Nephron (organoid): ENCODE measurements around the gene OLFML2B.
A peak's percentile ranks its signal among the peaks of the same experiment; 100 is the strongest.

Experiments used
- H3K27ac Mint-ChIP-seq, 3 experiments: 2 replicates each; pipeline ENCODE4 v1.8.0; 2020; ENCODE audit warnings: mixed read lengths in 3 of 3, mild to moderate bottlenecking in 2 of 3, moderate library complexity in 1 of 3
- H3K27me3 Mint-ChIP-seq: 2 replicates; pipeline ENCODE4 v1.8.0; 2021; ENCODE audit warnings: low read depth, mild to moderate bottlenecking, moderate library complexity, mixed read lengths
- H3K36me3 Mint-ChIP-seq: 2 replicates; pipeline ENCODE4 v1.8.0; 2020; ENCODE audit warnings: low read depth, mixed read lengths
- H3K4me1 Mint-ChIP-seq: 2 replicates; pipeline ENCODE4 v1.8.0; 2020; ENCODE audit warnings: mixed read lengths
- H3K4me3 Mint-ChIP-seq, 3 experiments: 2 replicates each; pipeline ENCODE4 v1.8.0; 2020; ENCODE audit warnings: mild to moderate bottlenecking in 3 of 3, mixed read lengths in 3 of 3, moderate library complexity in 2 of 3
- H3K9me3 Mint-ChIP-seq: 2 replicates; pipeline ENCODE4 v1.8.0; 2020; ENCODE audit warnings: mixed read lengths
- TF ChIP-seq, protein P1 (sequence below), 3 experiments: fragments of 200-600 bp; sonication (generic); IDR thresholded peaks; one replicate each; pipeline ENCODE4 v1.5.0; 2021; ENCODE audit warnings: antibody characterized with exemption in 3 of 3; ENCODE audit not compliant: unreplicated experiment in 3 of 3

OLFML2B gene

GRCh38 chr1:161941726-161942436 is 81.8 kb downstream of the OLFML2B start:
- TF ChIP-seq, protein P1, sequence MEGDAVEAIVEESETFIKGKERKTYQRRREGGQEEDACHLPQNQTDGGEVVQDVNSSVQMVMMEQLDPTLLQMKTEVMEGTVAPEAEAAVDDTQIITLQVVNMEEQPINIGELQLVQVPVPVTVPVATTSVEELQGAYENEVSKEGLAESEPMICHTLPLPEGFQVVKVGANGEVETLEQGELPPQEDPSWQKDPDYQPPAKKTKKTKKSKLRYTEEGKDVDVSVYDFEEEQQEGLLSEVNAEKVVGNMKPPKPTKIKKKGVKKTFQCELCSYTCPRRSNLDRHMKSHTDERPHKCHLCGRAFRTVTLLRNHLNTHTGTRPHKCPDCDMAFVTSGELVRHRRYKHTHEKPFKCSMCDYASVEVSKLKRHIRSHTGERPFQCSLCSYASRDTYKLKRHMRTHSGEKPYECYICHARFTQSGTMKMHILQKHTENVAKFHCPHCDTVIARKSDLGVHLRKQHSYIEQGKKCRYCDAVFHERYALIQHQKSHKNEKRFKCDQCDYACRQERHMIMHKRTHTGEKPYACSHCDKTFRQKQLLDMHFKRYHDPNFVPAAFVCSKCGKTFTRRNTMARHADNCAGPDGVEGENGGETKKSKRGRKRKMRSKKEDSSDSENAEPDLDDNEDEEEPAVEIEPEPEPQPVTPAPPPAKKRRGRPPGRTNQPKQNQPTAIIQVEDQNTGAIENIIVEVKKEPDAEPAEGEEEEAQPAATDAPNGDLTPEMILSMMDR (IDR thresholded peaks at IDR 0.05; ENCODE audit: unreplicated experiment in 3 of 3) = no peak
- Mint-ChIP-seq H3K9me3 (no peaks in the 10 kb centered on the region), H3K27ac (peak overlapping the region in 2 of 3 experiments; percentile 15 to 19), H3K4me1 (peaks cover 17% of the 10 kb centered on the region), H3K4me3 (no peak overlapping the region), H3K27me3 (no peaks in the 10 kb centered on the region), H3K36me3 (peaks cover 13% of the 10 kb centered on the region)

GRCh38 chr1:161940866-161941591 is 82.6 kb downstream of the OLFML2B start:
- H3K36me3 Mint-ChIP-seq = peaks cover 11% of the 10 kb centered on the region
- TF ChIP-seq, protein P1 (IDR thresholded peaks at IDR 0.05; ENCODE audit: unreplicated experiment in 3 of 3) = no peak
- peaks cover 15% of the 10 kb centered on the region for H3K4me1 Mint-ChIP-seq
- H3K27me3 Mint-ChIP-seq = no peaks in the 10 kb centered on the region
- H3K27ac Mint-ChIP-seq = no peak overlapping the region
- no peak overlapping the region for H3K4me3 Mint-ChIP-seq
- H3K9me3 Mint-ChIP-seq = no peaks in the 10 kb centered on the region

DNA sequence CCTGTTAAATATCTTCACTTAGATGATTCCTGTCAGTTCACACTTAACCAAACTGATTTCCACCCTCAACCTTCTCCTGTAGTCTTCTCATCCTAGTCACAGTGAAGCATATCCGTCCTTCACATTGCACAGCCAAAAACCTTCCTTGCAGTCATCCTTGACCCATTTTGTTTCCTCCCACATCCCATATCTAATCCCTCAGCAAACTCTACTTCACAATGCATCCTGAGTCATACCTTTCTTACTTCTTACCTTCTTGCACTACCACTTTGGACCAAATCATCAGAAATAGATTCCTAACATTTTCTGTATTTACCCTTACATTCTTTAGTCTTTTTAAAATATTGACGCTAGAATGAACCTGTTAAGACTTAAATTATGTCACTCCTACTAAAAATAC is 86.9 kb downstream of the OLFML2B start:
- H3K9me3 Mint-ChIP-seq = no peaks in the 10 kb centered on the region

GRCh38 chr1:161935264-161935663 is 88.4 kb downstream of the OLFML2B start:
- Mint-ChIP-seq H3K36me3 (no peaks in the 10 kb centered on the region), H3K27ac (no peak overlapping the region), H3K4me1 (peaks cover 11% of the 10 kb centered on the region), H3K9me3 (no peaks in the 10 kb centered on the region), H3K4me3 (no peak overlapping the region), H3K27me3 (no peaks in the 10 kb centered on the region)
- TF ChIP-seq, protein P1 (IDR thresholded peaks at IDR 0.05; ENCODE audit: unreplicated experiment in 3 of 3) = no peak

More for the DNA sequence above, 86.9 kb downstream of the OLFML2B start:
- H3K27ac Mint-ChIP-seq = no peak overlapping the region
- peaks cover 17% of the 10 kb centered on the region for H3K4me1 Mint-ChIP-seq
- TF ChIP-seq, protein P1 (IDR thresholded peaks at IDR 0.05; ENCODE audit: unreplicated experiment in 3 of 3) = no peak
- H3K4me3 Mint-ChIP-seq = no peak overlapping the region
- no peaks in the 10 kb centered on the region for H3K36me3 Mint-ChIP-seq
- no peaks in the 10 kb centered on the region for H3K27me3 Mint-ChIP-seq

DNA sequence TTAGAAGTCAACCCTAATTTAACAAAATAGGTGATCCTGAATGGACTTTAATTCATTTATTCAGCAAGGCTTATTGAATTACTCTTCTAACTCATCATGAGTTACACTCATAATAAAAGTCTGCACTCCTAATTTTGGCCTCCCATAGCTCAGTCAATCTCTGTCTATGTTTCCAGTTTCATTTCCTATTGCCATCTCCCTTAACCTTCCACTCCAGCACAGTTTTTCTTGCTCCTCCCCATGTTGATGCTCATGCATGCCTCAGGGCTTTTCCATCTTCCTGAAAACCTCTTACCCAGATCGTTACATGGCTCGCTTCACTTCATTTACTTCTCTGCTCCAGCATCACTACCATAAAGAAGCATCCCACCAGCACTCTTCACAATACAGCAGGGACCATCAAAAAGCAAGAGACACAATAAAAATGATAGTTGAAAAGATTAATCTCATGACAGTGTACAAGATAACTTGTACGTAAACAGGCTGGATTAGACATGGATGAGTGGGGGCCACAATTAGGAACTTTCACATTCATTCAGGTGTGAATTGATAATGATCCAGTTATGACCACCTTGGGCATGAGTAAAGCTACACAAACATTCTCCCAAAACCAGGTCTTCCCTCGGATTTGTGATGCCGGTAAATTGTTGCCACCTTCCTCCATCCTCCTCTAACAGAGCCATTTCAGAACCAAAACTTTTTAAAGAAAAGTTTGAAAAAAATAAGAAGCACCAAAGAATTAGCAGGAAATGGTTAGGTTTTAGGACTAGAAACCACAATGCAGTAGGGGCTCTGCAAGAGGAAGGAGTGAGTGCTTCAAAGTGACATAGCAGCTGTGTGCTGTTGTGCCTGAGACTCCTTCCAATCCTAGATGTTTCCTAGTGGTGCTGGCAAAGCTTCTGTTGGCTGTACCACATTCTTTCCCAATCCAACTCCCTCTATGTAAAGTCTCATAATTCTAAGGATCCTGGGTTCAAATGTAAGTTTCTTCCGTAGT is 89.8 kb downstream of the OLFML2B start:
- no peak overlapping the region for H3K27ac Mint-ChIP-seq
- no peaks in the 10 kb centered on the region for H3K9me3 Mint-ChIP-seq

More for the DNA sequence above, 89.8 kb downstream of the OLFML2B start:
- Mint-ChIP-seq H3K27me3 (no peaks in the 10 kb centered on the region), H3K4me3 (no peak overlapping the region), H3K36me3 (no peaks in the 10 kb centered on the region), H3K4me1 (peaks cover 18% of the 10 kb centered on the region)
- TF ChIP-seq, protein P1 (IDR thresholded peaks at IDR 0.05; ENCODE audit: unreplicated experiment in 3 of 3) = no peak
